ENCODE results near the gene LAT. TPM values are rescaled to one million over a fixed set of nuclear protein-coding genes. Genes with fewer than 3 reads are reported as not detected.

The LAT gene
- total and polyA plus RNA-seq, 2 of the 13 experiments (the other 11 are each of a cell fraction or from before 2014, with no cell fraction given) = 2.0 to 3.0 TPM

DNA sequence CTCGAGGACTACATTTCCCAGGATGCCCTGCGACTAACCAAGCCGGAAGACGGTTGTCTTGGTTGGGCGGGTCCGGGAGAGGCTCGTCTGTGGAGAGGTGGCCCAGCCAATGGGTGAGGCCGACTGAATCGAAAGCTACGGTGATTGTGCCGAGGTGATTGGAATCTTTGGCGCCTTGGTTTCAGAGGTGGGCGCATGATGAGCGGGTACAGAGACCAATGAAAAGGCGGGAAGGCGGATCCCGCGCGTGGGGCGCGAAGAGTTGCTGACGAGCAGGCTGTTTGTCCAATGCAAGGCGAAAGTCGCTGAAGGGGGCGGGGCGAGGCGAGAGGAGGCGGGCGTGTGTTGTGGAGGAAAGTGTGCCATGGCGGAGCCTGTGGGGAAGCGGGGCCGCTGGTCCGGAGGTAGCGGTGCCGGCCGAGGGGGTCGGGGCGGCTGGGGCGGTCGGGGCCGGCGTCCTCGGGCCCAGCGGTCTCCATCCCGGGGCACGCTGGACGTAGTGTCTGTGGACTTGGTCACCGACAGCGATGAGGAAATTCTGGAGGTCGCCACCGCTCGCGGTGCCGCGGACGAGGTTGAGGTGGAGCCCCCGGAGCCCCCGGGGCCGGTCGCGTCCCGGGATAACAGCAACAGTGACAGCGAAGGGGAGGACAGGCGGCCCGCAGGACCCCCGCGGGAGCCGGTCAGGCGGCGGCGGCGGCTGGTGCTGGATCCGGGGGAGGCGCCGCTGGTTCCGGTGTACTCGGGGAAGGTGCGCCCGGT is 34.0 kb upstream of the LAT start, which contains the start of gene NFATC2IP (continued):
- TF ChIP-seq, protein P1, sequence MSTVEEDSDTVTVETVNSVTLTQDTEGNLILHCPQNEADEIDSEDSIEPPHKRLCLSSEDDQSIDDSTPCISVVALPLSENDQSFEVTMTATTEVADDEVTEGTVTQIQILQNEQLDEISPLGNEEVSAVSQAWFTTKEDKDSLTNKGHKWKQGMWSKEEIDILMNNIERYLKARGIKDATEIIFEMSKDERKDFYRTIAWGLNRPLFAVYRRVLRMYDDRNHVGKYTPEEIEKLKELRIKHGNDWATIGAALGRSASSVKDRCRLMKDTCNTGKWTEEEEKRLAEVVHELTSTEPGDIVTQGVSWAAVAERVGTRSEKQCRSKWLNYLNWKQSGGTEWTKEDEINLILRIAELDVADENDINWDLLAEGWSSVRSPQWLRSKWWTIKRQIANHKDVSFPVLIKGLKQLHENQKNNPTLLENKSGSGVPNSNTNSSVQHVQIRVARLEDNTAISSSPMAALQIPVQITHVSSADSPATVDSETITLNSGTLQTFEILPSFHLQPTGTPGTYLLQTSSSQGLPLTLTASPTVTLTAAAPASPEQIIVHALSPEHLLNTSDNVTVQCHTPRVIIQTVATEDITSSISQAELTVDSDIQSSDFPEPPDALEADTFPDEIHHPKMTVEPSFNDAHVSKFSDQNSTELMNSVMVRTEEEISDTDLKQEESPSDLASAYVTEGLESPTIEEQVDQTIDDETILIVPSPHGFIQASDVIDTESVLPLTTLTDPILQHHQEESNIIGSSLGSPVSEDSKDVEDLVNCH (CRISPR knock-in tag; IDR thresholded peaks at IDR 0.05) = no peak
- TF ChIP-seq GATAD2A (CRISPR knock-in tag; IDR thresholded peaks at IDR 0.05) (peak; percentile 35; the same call in 1 of the 2 replicates), ETV5 (CRISPR knock-in tag; IDR thresholded peaks at IDR 0.05; ENCODE audit: borderline replicate concordance) (peak; percentile 71; the same call in 1 of the 2 replicates), TARDBP (CRISPR knock-in tag; IDR thresholded peaks at IDR 0.05) (peak; percentile 82; the same call in 1 of the 2 replicates), SP4 (CRISPR knock-in tag; IDR thresholded peaks at IDR 0.05) (peak; percentile 100), ZNF207 (IDR thresholded peaks at IDR 0.05; ENCODE audit: borderline replicate concordance) (no peak), JUND (CRISPR knock-in tag; IDR thresholded peaks at IDR 0.05) (no peak)
- TF ChIP-seq, protein P2, sequence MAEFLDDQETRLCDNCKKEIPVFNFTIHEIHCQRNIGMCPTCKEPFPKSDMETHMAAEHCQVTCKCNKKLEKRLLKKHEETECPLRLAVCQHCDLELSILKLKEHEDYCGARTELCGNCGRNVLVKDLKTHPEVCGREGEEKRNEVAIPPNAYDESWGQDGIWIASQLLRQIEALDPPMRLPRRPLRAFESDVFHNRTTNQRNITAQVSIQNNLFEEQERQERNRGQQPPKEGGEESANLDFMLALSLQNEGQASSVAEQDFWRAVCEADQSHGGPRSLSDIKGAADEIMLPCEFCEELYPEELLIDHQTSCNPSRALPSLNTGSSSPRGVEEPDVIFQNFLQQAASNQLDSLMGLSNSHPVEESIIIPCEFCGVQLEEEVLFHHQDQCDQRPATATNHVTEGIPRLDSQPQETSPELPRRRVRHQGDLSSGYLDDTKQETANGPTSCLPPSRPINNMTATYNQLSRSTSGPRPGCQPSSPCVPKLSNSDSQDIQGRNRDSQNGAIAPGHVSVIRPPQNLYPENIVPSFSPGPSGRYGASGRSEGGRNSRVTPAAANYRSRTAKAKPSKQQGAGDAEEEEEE (CRISPR knock-in tag; IDR thresholded peaks at IDR 0.05; ENCODE audit: borderline replicate concordance) = no peak
- TF ChIP-seq, protein P3, sequence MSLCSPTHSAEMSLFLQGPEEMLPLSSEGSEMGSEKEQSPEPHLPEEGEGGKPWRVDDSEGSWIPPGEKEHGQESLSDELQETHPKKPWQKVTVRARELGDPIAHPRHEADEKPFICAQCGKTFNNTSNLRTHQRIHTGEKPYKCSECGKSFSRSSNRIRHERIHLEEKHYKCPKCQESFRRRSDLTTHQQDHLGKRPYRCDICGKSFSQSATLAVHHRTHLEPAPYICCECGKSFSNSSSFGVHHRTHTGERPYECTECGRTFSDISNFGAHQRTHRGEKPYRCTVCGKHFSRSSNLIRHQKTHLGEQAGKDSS (CRISPR knock-in tag; IDR thresholded peaks at IDR 0.05; ENCODE audit: borderline replicate concordance, low read depth) = no peak
- TF ChIP-seq, protein P4, sequence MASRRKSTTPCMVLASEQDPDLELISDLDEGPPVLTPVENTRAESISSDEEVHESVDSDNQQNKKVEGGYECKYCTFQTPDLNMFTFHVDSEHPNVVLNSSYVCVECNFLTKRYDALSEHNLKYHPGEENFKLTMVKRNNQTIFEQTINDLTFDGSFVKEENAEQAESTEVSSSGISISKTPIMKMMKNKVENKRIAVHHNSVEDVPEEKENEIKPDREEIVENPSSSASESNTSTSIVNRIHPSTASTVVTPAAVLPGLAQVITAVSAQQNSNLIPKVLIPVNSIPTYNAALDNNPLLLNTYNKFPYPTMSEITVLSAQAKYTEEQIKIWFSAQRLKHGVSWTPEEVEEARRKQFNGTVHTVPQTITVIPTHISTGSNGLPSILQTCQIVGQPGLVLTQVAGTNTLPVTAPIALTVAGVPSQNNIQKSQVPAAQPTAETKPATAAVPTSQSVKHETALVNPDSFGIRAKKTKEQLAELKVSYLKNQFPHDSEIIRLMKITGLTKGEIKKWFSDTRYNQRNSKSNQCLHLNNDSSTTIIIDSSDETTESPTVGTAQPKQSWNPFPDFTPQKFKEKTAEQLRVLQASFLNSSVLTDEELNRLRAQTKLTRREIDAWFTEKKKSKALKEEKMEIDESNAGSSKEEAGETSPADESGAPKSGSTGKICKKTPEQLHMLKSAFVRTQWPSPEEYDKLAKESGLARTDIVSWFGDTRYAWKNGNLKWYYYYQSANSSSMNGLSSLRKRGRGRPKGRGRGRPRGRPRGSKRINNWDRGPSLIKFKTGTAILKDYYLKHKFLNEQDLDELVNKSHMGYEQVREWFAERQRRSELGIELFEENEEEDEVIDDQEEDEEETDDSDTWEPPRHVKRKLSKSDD (CRISPR knock-in tag; IDR thresholded peaks at IDR 0.05; ENCODE audit: low read depth) = no peak; the same call in 1 of the 2 replicates

Data from HepG2 (cell line).